Measurements from ENCODE around the gene TMEM63A.
"Not testable (repeated sequence)": the region's sequence is repeated elsewhere in the genome, so short reads cannot be mapped to it uniquely, and the experiment has no call there.

The TMEM63A gene

GRCh38 chr1:225888898-225889601 is 6.9 kb upstream of the TMEM63A start, which contains the start of gene LEFTY1:
LEFTY1 (minus strand) TSS chr1:225889146; CDS start chr1:225889066, 80 bp downstream.
- Histone ChIP-seq H3K36me3 (ENCODE audit: insufficient read depth, low read depth, low read length) (no peaks in the 10 kb centered on the region), H3K9me3 (ENCODE audit: insufficient read depth, low read depth, low read length) (no peaks in the 10 kb centered on the region), H3K4me1 (ENCODE audit: insufficient read depth, low read length) (peaks cover 15% of the 10 kb centered on the region; the same call in 1 of the 2 replicates), H3K9ac (ENCODE audit: low read depth, low read length) (no peak within 1 kb of the TSS; the same call in 1 of the 2 replicates), H3K27ac (ENCODE audit: low read length) (no peak within 1 kb of the TSS), H3K27me3 (ENCODE audit: insufficient read depth, low read length) (peaks cover 33% of the 10 kb centered on the region), H3K4me3 (ENCODE audit: low read length) (no peak within 1 kb of the TSS; the same call in 1 of the 2 replicates)

- H3K9me3 ChIP-seq (ENCODE audit: insufficient read depth, low read depth, low read length): no peaks in the 10 kb centered on the region
- H3K4me1 ChIP-seq (ENCODE audit: insufficient read depth, low read length): peaks cover 15% of the 10 kb centered on the region; the same call in 1 of the 2 replicates
- H3K4me3 ChIP-seq (ENCODE audit: low read length): no peak overlapping the region; the same call in 1 of the 2 replicates
- H3K27ac ChIP-seq (ENCODE audit: low read length): no peak overlapping the region
- no peak overlapping the region for H3K9ac ChIP-seq (ENCODE audit: low read depth, low read length)
- peaks cover 40% of the 10 kb centered on the region for H3K27me3 ChIP-seq (ENCODE audit: insufficient read depth, low read length)
- H3K36me3 ChIP-seq (ENCODE audit: insufficient read depth, low read depth, low read length): no peaks in the 10 kb centered on the region
Observed at GRCh38 chr1:225888289-225888897, 6.2 kb upstream of the TMEM63A start.

GRCh38 chr1:225887554-225888288 is 5.5 kb upstream of the TMEM63A start:
- not testable (repeated sequence) for H3K27ac ChIP-seq (ENCODE audit: low read length); H3K4me3 ChIP-seq (ENCODE audit: low read length); H3K9me3 ChIP-seq (ENCODE audit: insufficient read depth, low read depth, low read length); H3K36me3 ChIP-seq (ENCODE audit: insufficient read depth, low read depth, low read length); H3K9ac ChIP-seq (ENCODE audit: low read depth, low read length)
- Histone ChIP-seq H3K27me3 (ENCODE audit: insufficient read depth, low read length) (peaks cover 47% of the 10 kb centered on the region), H3K4me1 (ENCODE audit: insufficient read depth, low read length) (peaks cover 15% of the 10 kb centered on the region; the same call in 1 of the 2 replicates)

- no peak overlapping the region for H3K27ac ChIP-seq (ENCODE audit: low read length)
- H3K9me3 ChIP-seq (ENCODE audit: insufficient read depth, low read depth, low read length): no peaks in the 10 kb centered on the region
Observed at GRCh38 chr1:225887030-225887314, 4.8 kb upstream of the TMEM63A start.

GRCh38 chr1:225886159-225887029 is 4.2 kb upstream of the TMEM63A start:
- H3K27ac ChIP-seq (ENCODE audit: low read length): no peak overlapping the region
- no peaks in the 10 kb centered on the region for H3K9me3 ChIP-seq (ENCODE audit: insufficient read depth, low read depth, low read length)
- H3K9ac ChIP-seq (ENCODE audit: low read depth, low read length): no peak overlapping the region
- no peaks in the 10 kb centered on the region for H3K36me3 ChIP-seq (ENCODE audit: insufficient read depth, low read depth, low read length)
- peaks cover 56% of the 10 kb centered on the region for H3K27me3 ChIP-seq (ENCODE audit: insufficient read depth, low read length)
- no peak overlapping the region for H3K4me3 ChIP-seq (ENCODE audit: low read length)
- peaks cover 15% of the 10 kb centered on the region; the same call in 1 of the 2 replicates for H3K4me1 ChIP-seq (ENCODE audit: insufficient read depth, low read length)

More at GRCh38 chr1:225887030-225887314, 4.8 kb upstream of the TMEM63A start:
- peaks cover 15% of the 10 kb centered on the region; the same call in 1 of the 2 replicates for H3K4me1 ChIP-seq (ENCODE audit: insufficient read depth, low read length)
- peaks cover 50% of the 10 kb centered on the region for H3K27me3 ChIP-seq (ENCODE audit: insufficient read depth, low read length)
- H3K9ac ChIP-seq (ENCODE audit: low read depth, low read length): no peak overlapping the region
- H3K4me3 ChIP-seq (ENCODE audit: low read length): no peak overlapping the region; the same call in 1 of the 2 replicates
- no peaks in the 10 kb centered on the region for H3K36me3 ChIP-seq (ENCODE audit: insufficient read depth, low read depth, low read length)

GRCh38 chr1:225885336-225885735 is 3.2 kb upstream of the TMEM63A start:
- Histone ChIP-seq H3K9me3 (ENCODE audit: insufficient read depth, low read depth, low read length) (no peaks in the 10 kb centered on the region), H3K4me1 (ENCODE audit: insufficient read depth, low read length) (peaks cover 18% of the 10 kb centered on the region), H3K27ac (ENCODE audit: low read length) (no peak overlapping the region), H3K4me3 (ENCODE audit: low read length) (no peak overlapping the region), H3K36me3 (ENCODE audit: insufficient read depth, low read depth, low read length) (no peaks in the 10 kb centered on the region), H3K9ac (ENCODE audit: low read depth, low read length) (no peak overlapping the region), H3K27me3 (ENCODE audit: insufficient read depth, low read length) (peaks cover 61% of the 10 kb centered on the region)

- no peaks in the 10 kb centered on the region for H3K9me3 ChIP-seq (ENCODE audit: insufficient read depth, low read depth, low read length)
- H3K27ac ChIP-seq (ENCODE audit: low read length): no peak overlapping the region
- H3K9ac ChIP-seq (ENCODE audit: low read depth, low read length): no peak overlapping the region
- H3K4me3 ChIP-seq (ENCODE audit: low read length): no peak overlapping the region
- peaks cover 2% of the 10 kb centered on the region; the same call in 1 of the 2 replicates for H3K36me3 ChIP-seq (ENCODE audit: insufficient read depth, low read depth, low read length)
- peaks cover 48% of the 10 kb centered on the region for H3K27me3 ChIP-seq (ENCODE audit: insufficient read depth, low read length)
- peaks cover 14% of the 10 kb centered on the region for H3K4me1 ChIP-seq (ENCODE audit: insufficient read depth, low read length)
Observed at GRCh38 chr1:225883616-225884265, 1.6 kb upstream of the TMEM63A start.

GRCh38 chr1:225882694-225883615 is 775 bp upstream of the TMEM63A start:
- peaks cover 17% of the 10 kb centered on the region for H3K4me1 ChIP-seq (ENCODE audit: insufficient read depth, low read length)
- peak overlapping the region; percentile 88 for H3K4me3 ChIP-seq (ENCODE audit: low read length)
- no peaks in the 10 kb centered on the region for H3K9me3 ChIP-seq (ENCODE audit: insufficient read depth, low read depth, low read length)
- peaks cover 6% of the 10 kb centered on the region; the same call in 1 of the 2 replicates for H3K36me3 ChIP-seq (ENCODE audit: insufficient read depth, low read depth, low read length)
- peak overlapping the region; percentile 83 for H3K9ac ChIP-seq (ENCODE audit: low read depth, low read length)
- H3K27me3 ChIP-seq (ENCODE audit: insufficient read depth, low read length): peaks cover 40% of the 10 kb centered on the region
- H3K27ac ChIP-seq (ENCODE audit: low read length): no peak overlapping the region

GRCh38 chr1:225881081-225881958 is 860 bp downstream of the TMEM63A start:
- H3K27ac ChIP-seq (ENCODE audit: low read length): no peak overlapping the region
- peaks cover 16% of the 10 kb centered on the region for H3K36me3 ChIP-seq (ENCODE audit: insufficient read depth, low read depth, low read length)
- H3K9ac ChIP-seq (ENCODE audit: low read depth, low read length): peak overlapping the region; percentile 83; the same call in 1 of the 2 replicates
- peaks cover 31% of the 10 kb centered on the region for H3K27me3 ChIP-seq (ENCODE audit: insufficient read depth, low read length)
- H3K9me3 ChIP-seq (ENCODE audit: insufficient read depth, low read depth, low read length): no peaks in the 10 kb centered on the region
- H3K4me3 ChIP-seq (ENCODE audit: low read length): peak overlapping the region; percentile 88
- H3K4me1 ChIP-seq (ENCODE audit: insufficient read depth, low read length): peaks cover 17% of the 10 kb centered on the region
